ENCODE measurements around the gene ZNF532. TPM values are rescaled to one million over a fixed set of nuclear protein-coding genes. Genes with fewer than 3 reads are reported as not detected.
"Not testable (repeated sequence)": the region's sequence is repeated elsewhere in the genome, so short reads cannot be mapped to it uniquely, and the experiment has no call there.

The ZNF532 gene
- total and polyA plus RNA-seq, 5 donors from 2014 or later, result 0.64 to 15.8 (median 1.6) TPM

DNA sequence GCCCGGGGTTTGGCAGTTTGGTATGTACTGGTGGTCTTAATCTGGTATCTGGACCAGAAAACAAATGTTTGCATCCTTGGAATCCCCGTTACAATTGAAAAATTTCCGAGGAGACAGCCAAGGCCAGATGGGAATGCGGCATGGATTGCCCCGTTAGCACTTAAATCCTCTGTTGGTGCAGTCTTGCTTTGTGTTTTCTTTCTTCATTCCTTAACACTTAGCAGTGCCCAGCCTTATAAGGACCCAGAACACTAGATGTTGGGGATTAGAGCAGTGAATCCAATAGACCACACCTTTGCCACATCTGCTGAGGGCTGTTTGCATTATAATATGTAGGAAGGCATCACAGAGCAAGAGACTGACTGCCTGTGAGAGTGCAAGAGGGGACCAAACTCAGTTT, 12.8 kb upstream of the ZNF532 start:
- no peaks in the 10 kb centered on the region for H3K36me3 Mint-ChIP-seq
- peaks cover 19% of the 10 kb centered on the region for H3K27me3 Mint-ChIP-seq
- peaks cover 0 to 6% (median 0%) of the 10 kb centered on the region in 7 donors for H3K9me3 Mint-ChIP-seq
- DNase-seq (no peak), ATAC-seq (ENCODE audit: low read depth in 2 of 2) (no peak)
- no peak overlapping the region for H3K4me3 Mint-ChIP-seq
- Histone ChIP-seq H3K9me3 (ENCODE audit: control insufficient read depth in 2 of 2, low read length in 2 of 2) (no peaks in the 10 kb centered on the region), H3K4me3 (ENCODE audit: low read depth, low read length) (no peak overlapping the region), H3K4me1 (ENCODE audit: control insufficient read depth, insufficient read depth, low read length, poor library complexity, severe bottlenecking) (no peaks in the 10 kb centered on the region), H3K27ac (ENCODE audit: insufficient read depth, low read length, poor library complexity, severe bottlenecking) (no peak overlapping the region), H3K27me3 (ENCODE audit: control insufficient read depth, insufficient read depth, low read length) (peaks cover 5% of the 10 kb centered on the region), H3K36me3 (ENCODE audit: control insufficient read depth, insufficient read depth, low read length) (no peaks in the 10 kb centered on the region)
- peaks cover 0 to 4% (median 1%) of the 10 kb centered on the region in 4 donors for H3K4me1 Mint-ChIP-seq
- H3K27ac Mint-ChIP-seq, result no peak overlapping the region

DNA sequence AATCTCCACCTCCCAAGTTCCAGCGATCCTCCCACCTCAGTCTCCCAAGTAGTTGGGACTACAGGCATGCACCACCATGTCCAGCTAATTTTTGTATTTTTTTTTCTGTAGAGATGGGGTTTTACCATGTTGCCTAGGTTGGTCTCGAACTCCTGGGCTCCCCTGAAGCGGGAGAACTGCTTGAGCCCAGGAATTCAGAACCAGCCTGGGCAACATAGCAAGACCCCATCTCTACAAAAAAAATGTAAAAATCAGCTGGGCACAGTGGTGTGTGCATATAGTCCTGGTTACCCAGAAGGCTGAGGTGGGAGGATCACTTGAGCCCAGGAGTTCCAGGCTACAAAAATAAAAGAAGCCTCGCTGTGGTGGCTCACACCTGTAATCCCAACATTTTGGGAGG, 12.0 kb upstream of the ZNF532 start:
- Histone ChIP-seq H3K4me1 (ENCODE audit: control insufficient read depth, insufficient read depth, low read length, poor library complexity, severe bottlenecking) (no peaks in the 10 kb centered on the region), H3K27ac (ENCODE audit: insufficient read depth, low read length, poor library complexity, severe bottlenecking) (no peak overlapping the region), H3K36me3 (ENCODE audit: control insufficient read depth, insufficient read depth, low read length) (no peaks in the 10 kb centered on the region), H3K9me3 (ENCODE audit: control insufficient read depth in 2 of 2, low read length in 2 of 2) (no peaks in the 10 kb centered on the region), H3K4me3 (ENCODE audit: low read depth, low read length) (no peak overlapping the region), H3K27me3 (ENCODE audit: control insufficient read depth, insufficient read depth, low read length) (peaks cover 5% of the 10 kb centered on the region)
- ATAC-seq (ENCODE audit: low read depth in 2 of 2) (no peak), DNase-seq (no peak)
- Mint-ChIP-seq H3K27me3 (peaks cover 17% of the 10 kb centered on the region), H3K9me3 (peaks cover 0 to 6% (median 0%) of the 10 kb centered on the region in 7 donors), H3K4me1 (peaks cover 0 to 2% (median 0%) of the 10 kb centered on the region in 4 donors), H3K4me3 (no peak overlapping the region), H3K36me3 (no peaks in the 10 kb centered on the region), H3K27ac (peak overlapping the region in 1 of 3 donors; percentile 43)

DNA sequence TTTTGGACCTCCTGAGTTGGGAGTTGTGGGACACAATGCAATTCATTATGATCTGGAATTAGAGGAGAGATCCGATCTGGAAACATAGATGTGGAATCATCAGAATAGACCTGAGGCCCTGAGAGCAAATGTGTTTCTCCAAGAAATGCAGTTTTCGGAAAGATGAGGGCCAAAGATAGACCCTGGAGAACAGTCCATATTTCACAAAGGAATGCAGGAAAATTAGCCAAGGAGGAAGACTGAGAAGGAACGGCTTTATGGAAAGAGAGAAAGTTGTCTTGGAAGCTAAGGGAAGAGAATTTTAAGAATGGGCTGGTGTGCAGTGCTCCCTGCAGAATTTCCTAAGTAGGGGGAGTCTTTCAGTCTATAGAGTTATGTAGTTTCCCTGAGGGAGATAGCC, 11.1 kb upstream of the ZNF532 start:
- Mint-ChIP-seq H3K4me3 (no peak overlapping the region), H3K27ac (no peak overlapping the region), H3K4me1 (no peaks in the 10 kb centered on the region), H3K36me3 (no peaks in the 10 kb centered on the region), H3K9me3 (peaks cover 0 to 6% (median 0%) of the 10 kb centered on the region in 7 donors), H3K27me3 (peaks cover 11% of the 10 kb centered on the region)
- Histone ChIP-seq H3K4me1 (ENCODE audit: control insufficient read depth, insufficient read depth, low read length, poor library complexity, severe bottlenecking) (no peaks in the 10 kb centered on the region), H3K36me3 (ENCODE audit: control insufficient read depth, insufficient read depth, low read length) (no peaks in the 10 kb centered on the region), H3K4me3 (ENCODE audit: low read depth, low read length) (no peak overlapping the region), H3K27me3 (ENCODE audit: control insufficient read depth, insufficient read depth, low read length) (peaks cover under 1% of the 10 kb centered on the region), H3K9me3 (ENCODE audit: control insufficient read depth in 2 of 2, low read length in 2 of 2) (no peaks in the 10 kb centered on the region), H3K27ac (ENCODE audit: insufficient read depth, low read length, poor library complexity, severe bottlenecking) (no peak overlapping the region)
- DNase-seq (no peak), ATAC-seq (ENCODE audit: low read depth in 2 of 2) (no peak)

DNA sequence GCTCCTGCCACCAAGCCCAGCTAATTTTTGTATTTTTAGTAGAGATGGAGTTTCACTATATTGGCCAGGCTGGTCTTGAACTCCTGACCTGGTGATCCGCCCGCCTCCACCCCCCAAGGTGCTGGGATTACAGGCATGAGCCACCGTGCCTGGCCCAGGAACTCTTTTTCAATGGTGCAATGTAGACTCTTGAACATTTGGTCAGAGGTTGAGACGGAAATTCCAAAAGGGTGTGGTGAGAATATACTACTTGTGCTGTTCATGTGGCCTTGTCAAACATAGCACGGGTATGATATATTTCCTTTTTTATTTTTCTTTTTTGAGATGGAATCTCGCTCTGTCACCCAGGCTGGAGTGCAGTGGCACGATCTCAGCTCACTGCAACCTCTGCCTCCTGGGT, 9.2 kb upstream of the ZNF532 start:
- H3K27ac Mint-ChIP-seq; H3K4me3 Mint-ChIP-seq; H3K36me3 Mint-ChIP-seq; H3K4me1 Mint-ChIP-seq; H3K9me3 Mint-ChIP-seq; ATAC-seq (ENCODE audit: low read depth in 2 of 2); H3K9me3 ChIP-seq (ENCODE audit: control insufficient read depth in 2 of 2, low read length in 2 of 2); DNase-seq; H3K27ac ChIP-seq (ENCODE audit: insufficient read depth, low read length, poor library complexity, severe bottlenecking); H3K4me3 ChIP-seq (ENCODE audit: low read depth, low read length); H3K27me3 ChIP-seq (ENCODE audit: control insufficient read depth, insufficient read depth, low read length); H3K36me3 ChIP-seq (ENCODE audit: control insufficient read depth, insufficient read depth, low read length); H3K4me1 ChIP-seq (ENCODE audit: control insufficient read depth, insufficient read depth, low read length, poor library complexity, severe bottlenecking): not testable (repeated sequence)
- H3K27me3 Mint-ChIP-seq, result peaks cover 17% of the 10 kb centered on the region

DNA sequence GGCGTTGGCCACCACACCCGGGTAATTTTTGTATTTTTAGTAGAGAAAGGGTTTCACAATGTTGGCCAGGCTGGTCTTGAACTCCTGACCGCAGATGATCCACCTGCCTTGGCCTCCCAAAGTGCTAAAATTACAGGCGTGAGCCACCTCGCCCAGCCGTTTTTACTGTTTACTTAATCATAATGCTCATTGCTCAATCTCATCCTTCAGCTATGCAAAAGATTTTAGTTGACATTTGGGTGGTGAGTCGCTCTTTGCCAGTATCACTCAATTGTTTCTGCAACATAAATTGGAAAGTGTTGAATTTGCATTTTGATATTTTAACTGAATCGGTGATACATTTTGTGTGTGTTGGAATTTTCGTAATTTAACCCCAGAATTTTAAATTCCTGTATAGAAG, 7.8 kb upstream of the ZNF532 start:
- Mint-ChIP-seq H3K27me3 (peaks cover 29% of the 10 kb centered on the region), H3K27ac (no peak overlapping the region)
- ATAC-seq (ENCODE audit: low read depth in 2 of 2), result no peak

DNA sequence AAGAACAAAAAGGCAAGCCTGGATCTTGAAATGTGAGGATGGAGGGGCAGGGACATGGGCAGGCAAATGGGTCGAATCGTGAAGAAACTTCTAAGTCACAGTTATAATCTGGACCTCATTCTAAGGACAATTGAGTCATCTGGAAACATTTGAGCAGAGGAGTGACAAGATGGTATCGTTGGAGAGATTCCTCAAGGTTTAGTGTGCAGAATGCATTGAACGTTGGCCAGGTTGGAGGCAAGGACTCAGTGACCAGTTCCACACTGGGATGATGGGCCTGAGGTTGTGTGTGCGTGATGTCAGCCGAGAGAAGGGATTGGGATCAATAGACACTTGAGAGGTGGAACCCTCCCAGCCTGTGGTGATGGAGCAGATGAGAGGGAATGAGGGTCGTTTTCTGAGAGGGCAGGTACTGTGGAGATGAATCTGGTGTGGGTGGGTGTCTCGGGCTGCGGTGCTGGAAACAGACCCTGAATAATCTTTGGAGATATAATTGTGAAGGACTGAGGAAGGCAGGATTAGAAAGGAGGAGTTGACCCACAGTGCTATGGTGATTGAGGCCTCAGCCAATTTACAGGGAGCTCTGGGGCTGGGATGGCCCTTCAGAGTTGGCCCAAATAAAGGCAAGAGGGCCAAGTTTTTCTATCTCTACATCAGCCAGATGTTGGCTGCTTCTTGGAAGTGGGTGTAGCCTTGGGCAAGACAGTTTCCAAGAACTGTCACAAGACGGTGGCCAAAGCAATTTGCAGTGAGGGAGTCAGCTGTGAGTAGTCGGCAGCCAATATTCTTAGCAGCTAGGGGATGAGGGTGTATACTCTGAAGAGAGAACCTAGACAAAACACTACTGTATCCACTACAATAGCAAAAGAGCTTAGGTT, 5.8 kb upstream of the ZNF532 start:
- peaks cover 39% of the 10 kb centered on the region for H3K27me3 Mint-ChIP-seq
- Histone ChIP-seq H3K27ac (ENCODE audit: insufficient read depth, low read length, poor library complexity, severe bottlenecking) (no peak overlapping the region), H3K4me3 (ENCODE audit: low read depth, low read length) (no peak overlapping the region), H3K9me3 (ENCODE audit: control insufficient read depth in 2 of 2, low read length in 2 of 2) (no peaks in the 10 kb centered on the region), H3K27me3 (ENCODE audit: control insufficient read depth, insufficient read depth, low read length) (peaks cover 18% of the 10 kb centered on the region), H3K4me1 (ENCODE audit: control insufficient read depth, insufficient read depth, low read length, poor library complexity, severe bottlenecking) (peaks cover 3% of the 10 kb centered on the region), H3K36me3 (ENCODE audit: control insufficient read depth, insufficient read depth, low read length) (no peaks in the 10 kb centered on the region)
- DNase-seq, result no peak
- no peak for ATAC-seq (ENCODE audit: low read depth in 2 of 2)
- H3K4me3 Mint-ChIP-seq, result peak overlapping the region in 1 of 4 donors; percentile 0
- H3K9me3 Mint-ChIP-seq, result peaks cover 0 to 3% (median 0%) of the 10 kb centered on the region in 7 donors
- H3K36me3 Mint-ChIP-seq, result no peaks in the 10 kb centered on the region
- H3K4me1 Mint-ChIP-seq, result peaks cover 0 to 8% (median 4%) of the 10 kb centered on the region in 4 donors
- peak overlapping the region in 1 of 3 donors; percentile 8 for H3K27ac Mint-ChIP-seq

More for the DNA sequence above, 7.8 kb upstream of the ZNF532 start:
- H3K9me3 Mint-ChIP-seq, result peaks cover 0 to 6% (median 0%) of the 10 kb centered on the region in 7 donors
- no peak overlapping the region for H3K4me3 ChIP-seq (ENCODE audit: low read depth, low read length)
- H3K4me3 Mint-ChIP-seq, result no peak overlapping the region
- peaks cover 9% of the 10 kb centered on the region for H3K27me3 ChIP-seq (ENCODE audit: control insufficient read depth, insufficient read depth, low read length)
- H3K9me3 ChIP-seq (ENCODE audit: control insufficient read depth in 2 of 2, low read length in 2 of 2), result no peaks in the 10 kb centered on the region
- DNase-seq, result no peak
- H3K36me3 Mint-ChIP-seq, result no peaks in the 10 kb centered on the region
- no peak overlapping the region for H3K27ac ChIP-seq (ENCODE audit: insufficient read depth, low read length, poor library complexity, severe bottlenecking)
- H3K4me1 ChIP-seq (ENCODE audit: control insufficient read depth, insufficient read depth, low read length, poor library complexity, severe bottlenecking), result no peaks in the 10 kb centered on the region
- no peaks in the 10 kb centered on the region for H3K4me1 Mint-ChIP-seq
- no peaks in the 10 kb centered on the region for H3K36me3 ChIP-seq (ENCODE audit: control insufficient read depth, insufficient read depth, low read length)

DNA sequence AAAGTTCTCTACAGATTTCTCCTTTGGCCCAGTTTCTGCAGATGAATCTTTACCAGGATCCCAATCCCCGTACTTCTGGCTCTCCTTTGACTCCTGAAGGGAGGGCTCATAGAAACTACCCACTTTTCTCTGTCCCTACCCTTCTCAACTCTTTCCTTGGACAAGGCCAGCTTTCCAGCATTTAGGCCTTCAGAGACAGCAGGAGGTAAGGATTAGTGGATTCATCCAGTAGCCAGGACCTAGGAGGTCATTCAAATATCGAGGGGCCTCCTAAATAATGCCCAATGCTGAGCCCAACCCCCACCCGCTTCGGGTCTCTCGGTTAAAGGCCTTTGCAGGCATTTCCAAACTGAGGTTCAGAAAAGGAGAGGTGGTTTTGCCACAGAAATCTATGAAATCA, 4.8 kb upstream of the ZNF532 start:
- peaks cover 0 to 16% (median 6%) of the 10 kb centered on the region in 4 donors for H3K4me1 Mint-ChIP-seq

More for the DNA sequence above, 4.8 kb upstream of the ZNF532 start:
- H3K4me3 Mint-ChIP-seq, result no peak overlapping the region
- ATAC-seq (ENCODE audit: low read depth in 2 of 2) (no peak), DNase-seq (no peak)
- Histone ChIP-seq H3K4me1 (ENCODE audit: control insufficient read depth, insufficient read depth, low read length, poor library complexity, severe bottlenecking) (peaks cover 5% of the 10 kb centered on the region), H3K4me3 (ENCODE audit: low read depth, low read length) (no peak overlapping the region), H3K27ac (ENCODE audit: insufficient read depth, low read length, poor library complexity, severe bottlenecking) (no peak overlapping the region), H3K9me3 (ENCODE audit: control insufficient read depth in 2 of 2, low read length in 2 of 2) (no peaks in the 10 kb centered on the region), H3K27me3 (ENCODE audit: control insufficient read depth, insufficient read depth, low read length) (peaks cover 18% of the 10 kb centered on the region), H3K36me3 (ENCODE audit: control insufficient read depth, insufficient read depth, low read length) (no peaks in the 10 kb centered on the region)
- H3K9me3 Mint-ChIP-seq, result peaks cover 0 to 3% (median 0%) of the 10 kb centered on the region in 7 donors
- H3K27ac Mint-ChIP-seq, result peak overlapping the region in 1 of 3 donors; percentile 54
- H3K36me3 Mint-ChIP-seq, result no peaks in the 10 kb centered on the region
- H3K27me3 Mint-ChIP-seq, result peaks cover 46% of the 10 kb centered on the region

Measured in CD4-positive, CD25-positive, alpha-beta regulatory T cell (primary cell).